GM19328 (cell line): Measurements from ENCODE around the gene HAUS6.
"Not testable (repeated sequence)": the region's sequence is repeated elsewhere in the genome, so short reads cannot be mapped to it uniquely, and the experiment has no call there.

Experiments used
- ATAC-seq: cut with Tn5 transposase; IDR thresholded peaks from one replicate; pipeline ENCODE4 v1.9.1; 2021; ENCODE audit warnings: mild to moderate bottlenecking, moderate library complexity; ENCODE audit not compliant: unreplicated experiment

The HAUS6 gene

DNA sequence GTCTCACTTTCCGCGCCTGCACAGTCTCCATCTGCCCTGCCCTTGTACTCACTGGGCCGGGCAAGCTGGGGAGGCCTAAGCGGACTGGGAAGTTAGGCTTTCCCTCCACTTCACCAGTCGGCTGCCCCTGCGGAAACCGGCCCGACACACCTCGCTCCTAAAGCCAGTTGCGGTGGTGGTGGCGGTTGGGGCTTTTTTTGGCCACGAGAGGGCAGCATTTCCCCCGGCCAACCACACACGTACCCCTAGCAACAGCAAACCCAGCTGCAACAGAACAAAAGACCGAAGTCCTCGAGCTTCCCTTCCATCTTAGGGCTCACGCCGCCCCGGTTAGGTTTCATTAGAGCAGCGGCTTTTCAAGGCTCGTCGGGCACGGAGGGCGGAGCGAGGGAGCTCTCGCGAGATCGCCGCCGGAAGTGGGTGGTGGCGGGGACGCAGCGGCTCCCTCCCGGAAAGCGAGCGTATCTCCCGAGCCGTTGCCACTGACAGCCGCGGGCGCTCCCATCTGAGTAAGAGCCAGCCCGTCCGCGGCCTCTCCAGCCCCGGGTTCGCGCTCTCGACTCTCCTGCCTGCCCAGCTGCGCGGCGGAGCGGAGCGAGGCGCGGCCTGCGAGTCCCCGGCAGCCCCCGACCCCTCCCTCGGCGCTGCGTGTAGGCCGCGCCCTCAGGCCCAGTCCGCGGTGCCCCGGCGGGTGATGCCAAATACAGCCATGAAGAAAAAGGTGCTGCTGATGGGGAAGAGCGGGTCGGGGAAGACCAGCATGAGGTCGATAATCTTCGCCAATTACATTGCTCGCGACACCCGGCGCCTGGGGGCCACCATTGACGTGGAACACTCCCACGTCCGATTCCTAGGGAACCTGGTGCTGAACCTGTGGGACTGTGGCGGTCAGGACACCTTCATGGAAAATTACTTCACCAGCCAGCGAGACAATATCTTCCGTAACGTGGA, 53.5 kb downstream of the HAUS6 start, which contains the start of gene RRAGA:
TSS of gene RRAGA (plus strand) at position 462 of the 951 bp plus-strand sequence. CDS start at position 695, 233 bp downstream.
- peak; percentile 81 for ATAC-seq

DNA sequence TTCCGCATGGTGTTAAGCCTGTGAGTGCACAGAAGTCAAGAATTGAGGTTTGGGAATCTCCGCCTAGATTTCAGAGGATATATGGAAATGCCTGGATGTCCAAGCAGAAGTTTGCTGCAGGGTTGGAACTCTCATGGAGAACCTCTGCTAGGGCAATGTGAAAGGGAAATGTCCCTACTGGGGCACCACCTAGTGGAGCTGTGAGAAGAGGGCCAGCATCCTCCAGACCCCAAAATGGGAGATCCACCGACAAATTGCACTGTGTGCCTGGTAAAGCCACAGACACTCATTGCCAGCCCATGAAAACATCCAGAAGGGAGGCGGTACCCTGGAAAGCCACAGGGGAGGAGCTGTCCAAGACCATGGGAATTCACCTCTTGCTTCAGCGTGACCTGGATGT, 66.1 kb downstream of the HAUS6 start:
- no peak for ATAC-seq

DNA sequence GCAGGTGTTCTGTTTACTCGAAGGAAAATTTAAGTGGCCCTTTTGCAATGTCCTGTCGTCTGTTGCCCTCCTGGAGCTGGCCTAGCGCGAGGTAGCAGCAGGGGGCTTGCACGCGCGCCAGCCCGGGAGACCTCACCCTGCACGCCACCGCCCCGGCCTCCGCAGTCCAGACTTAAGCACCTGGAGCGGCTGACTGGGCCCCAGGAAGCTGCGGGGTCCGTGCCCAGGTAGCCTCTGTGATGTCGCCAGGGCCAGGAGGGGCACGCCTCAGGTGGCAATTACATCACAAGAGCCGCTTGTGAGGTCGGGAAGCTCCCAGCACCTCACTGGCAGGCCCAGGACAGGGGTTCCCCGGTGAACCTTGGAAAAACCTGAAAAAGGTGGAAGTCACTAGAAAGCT, 69.7 kb downstream of the HAUS6 start, which contains the start of gene SAXO1:
TSS of gene SAXO1 (minus strand) at position 195 of the 400 bp plus-strand sequence. CDS start 301 bp downstream, outside the sequence.
- no peak for ATAC-seq

DNA sequence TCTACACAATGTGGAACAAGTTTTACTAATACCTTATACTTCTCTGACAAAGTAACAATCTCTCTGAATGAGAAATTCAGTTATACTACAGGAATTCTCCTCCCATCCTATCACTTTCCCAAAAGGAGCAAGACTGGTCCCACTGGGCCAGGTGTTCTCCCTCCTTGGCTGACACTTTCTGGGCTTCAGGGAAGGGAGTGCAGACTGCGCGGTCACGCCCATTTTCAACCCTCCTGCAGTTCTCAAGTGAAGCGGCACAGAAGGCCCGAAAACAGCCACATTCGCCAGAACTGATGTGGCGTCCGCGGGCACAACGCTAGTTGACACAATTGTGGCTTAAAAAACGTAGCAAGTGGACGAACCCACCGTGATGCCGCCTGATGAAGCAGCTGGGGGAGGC, 70.3 kb downstream of the HAUS6 start:
- no peak for ATAC-seq

DNA sequence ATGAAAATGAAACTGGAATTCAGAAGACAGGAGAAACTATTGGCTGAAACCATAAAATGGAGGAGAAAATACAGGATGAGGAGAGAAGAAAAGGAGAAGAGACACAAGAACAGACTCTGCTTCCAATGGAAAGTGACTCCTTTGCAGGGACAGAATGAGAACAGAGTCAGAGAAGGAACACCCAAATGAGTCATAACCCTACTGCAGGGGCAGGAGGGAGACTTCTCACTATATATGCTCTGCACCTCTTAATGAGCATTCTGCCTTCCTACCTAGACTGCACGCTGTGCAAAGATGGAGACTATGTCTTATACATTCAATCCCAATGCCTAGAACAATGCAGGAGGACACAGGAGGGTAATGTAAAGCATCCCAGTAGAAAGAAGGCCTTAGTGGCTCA, 71.8 kb downstream of the HAUS6 start:
- no peak for ATAC-seq

DNA sequence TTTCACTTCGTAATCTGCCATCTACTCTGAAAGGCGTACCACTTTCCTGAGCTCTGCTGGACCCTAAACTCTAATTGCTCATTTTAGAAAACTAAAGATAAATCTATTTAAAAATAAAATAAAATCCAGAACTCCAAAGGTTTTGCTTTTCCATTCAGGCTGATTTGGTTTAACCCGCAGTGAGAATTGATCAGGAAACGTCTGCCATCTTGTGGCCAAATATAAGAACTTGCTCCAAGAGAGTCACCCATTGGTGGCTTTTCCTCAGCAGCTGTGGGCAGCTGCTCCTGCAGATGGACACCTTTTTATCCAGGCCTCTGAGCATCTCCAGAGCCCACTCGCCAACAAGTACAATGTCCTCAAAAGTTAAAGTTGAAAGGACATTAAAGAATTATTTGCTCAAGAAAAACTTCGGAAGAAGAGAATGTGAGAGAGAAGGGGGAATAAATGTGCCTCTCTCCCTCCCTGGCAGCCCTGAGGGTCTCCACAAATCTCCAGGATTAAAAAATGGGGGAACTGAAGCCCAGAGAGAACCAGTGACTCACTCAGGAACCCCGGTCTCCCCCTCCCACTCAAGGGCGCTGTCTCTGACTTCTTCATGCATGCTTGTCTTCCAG, 73.8 kb downstream of the HAUS6 start:
- no peak for ATAC-seq

DNA sequence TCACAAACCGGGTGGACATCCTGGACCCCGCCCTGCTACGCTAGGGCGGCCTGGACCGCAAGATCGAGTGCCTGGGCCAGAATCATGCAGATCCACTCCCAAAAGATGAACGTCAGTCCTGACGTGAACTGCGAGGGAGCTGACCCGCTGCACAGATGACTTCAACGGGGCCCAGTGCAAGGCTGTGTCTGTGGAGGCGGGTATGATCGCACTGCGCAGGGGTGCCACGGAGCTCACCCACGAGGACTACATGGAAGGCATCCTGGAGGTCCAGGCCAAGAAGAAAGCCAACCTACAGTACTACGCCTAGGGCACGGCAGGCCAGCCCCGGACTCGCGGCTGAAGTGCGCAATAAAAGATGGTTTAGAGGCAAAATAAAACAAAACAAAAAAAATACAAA, 74.9 kb downstream of the HAUS6 start:
- no peak for ATAC-seq

DNA sequence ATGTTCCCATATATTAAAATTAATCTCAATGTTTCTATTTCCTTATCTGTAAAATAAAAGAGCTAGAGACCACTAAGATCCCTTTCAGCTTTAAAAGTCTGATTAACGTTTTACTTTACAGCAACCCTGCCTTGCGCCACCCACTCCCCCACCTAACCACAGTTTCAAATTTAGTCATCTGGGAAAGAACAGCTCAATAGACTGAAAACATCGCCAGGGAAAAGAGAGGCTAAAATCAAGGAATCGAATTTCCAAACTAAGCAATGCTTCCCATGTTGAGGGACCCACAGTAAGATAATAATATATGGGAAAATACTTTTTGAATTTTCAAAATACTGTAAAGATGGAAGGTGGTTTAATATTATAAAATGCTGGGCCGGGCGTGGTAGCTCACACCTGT, 76.3 kb downstream of the HAUS6 start:
- ATAC-seq, result no peak

DNA sequence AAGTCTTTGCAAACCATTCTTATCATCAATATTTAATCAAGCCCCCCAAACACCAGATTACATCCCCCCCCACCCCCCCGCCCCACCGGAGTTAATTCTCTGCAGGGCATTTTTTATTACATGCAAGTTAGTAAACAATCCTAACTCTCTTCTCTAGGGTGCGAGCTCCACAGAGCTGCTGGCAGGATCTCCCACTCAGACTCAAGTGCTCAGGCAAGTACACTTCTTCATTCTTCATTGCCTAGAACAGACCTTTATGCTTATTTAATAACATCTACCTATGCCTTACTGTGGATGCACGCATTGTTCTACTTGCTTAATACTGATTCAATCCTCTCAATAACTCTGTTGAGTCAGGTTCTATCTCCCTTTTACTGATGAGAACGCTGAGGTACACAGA, 79.6 kb downstream of the HAUS6 start:
- ATAC-seq, result no peak

DNA sequence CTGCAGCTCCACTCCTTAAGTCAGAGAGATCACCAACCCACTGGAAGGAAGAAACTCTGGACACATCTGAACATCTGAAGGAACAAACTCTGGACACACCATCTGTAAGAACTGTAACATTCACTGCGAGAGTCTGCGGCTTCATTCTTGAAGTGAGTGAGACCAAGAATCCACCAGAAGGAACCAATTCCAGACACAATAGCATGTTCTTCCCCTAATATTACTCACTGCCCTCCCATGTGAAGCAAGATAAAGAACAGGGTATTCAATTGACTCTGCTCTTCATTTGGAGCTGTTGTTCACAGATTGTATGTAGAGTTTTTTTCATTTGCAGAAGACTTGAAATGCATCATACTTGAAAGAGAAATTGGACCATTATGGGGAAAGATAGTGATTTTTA, 80.5 kb downstream of the HAUS6 start:
- ATAC-seq, result no peak

DNA sequence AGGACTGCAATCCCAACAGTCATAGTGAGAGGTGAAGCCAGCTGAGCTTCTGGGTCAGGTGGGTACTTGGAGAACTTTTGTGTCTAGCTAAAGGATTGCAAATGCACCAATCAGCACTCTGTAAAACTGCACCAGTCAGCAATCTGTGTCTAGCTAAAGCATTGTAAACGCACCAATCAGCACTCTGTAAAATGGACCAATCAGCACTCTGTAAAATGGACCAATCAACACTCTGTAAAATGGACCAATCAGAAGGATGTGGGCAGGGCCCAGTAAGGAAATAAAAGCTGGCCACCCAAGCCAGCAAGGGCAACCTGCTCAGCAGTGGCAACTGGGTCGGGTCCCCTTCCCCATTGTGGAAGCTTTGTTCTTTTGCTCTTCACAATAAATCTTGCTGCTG, 81.1 kb downstream of the HAUS6 start:
- not testable (repeated sequence) for ATAC-seq

DNA sequence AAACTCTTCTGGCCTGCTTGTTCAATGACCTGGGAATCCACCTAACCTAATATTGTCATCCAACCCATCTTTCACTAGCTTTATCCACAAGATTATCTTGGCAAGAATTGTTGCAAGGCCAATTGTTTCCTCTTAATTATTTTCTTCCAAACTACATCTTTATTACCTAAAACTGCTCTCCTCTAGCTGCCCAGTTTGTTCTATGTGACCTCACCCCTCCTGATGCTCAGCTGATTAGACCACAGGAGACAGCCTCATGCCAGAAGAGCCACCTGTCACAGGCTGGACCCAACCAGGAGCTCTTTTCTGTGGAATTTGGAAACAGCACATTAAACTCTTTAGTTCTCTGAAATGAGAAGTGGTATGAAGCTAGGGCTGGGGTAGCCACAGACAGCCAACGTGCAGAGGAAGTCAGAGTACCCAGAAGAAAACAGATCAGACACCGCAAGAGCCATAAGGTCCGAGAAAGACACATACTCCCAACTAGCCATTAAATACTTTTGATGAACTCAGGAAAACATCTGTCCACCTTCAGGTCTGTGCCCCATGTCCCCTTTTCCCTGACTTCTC, 81.7 kb downstream of the HAUS6 start:
- ATAC-seq, result no peak

DNA sequence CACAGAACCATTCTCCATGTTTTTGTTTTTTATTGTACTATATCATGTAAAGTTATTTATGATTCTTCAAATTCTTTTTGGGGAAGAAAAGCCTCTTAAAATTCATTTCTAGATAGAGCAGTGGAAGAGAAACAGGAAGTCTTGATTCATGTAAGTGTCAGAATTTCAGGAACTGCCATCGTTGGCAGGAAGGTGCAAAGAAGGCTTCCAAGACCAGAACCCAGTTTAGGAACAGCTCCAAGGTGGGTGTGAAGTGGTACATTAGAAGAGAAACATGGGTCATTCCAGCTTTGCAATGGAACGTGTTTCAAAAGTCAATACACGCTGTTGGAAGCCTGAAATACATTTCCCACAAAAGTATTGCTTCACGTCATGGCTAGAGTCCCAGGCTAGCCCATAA, 84.5 kb downstream of the HAUS6 start:
- ATAC-seq, result no peak

DNA sequence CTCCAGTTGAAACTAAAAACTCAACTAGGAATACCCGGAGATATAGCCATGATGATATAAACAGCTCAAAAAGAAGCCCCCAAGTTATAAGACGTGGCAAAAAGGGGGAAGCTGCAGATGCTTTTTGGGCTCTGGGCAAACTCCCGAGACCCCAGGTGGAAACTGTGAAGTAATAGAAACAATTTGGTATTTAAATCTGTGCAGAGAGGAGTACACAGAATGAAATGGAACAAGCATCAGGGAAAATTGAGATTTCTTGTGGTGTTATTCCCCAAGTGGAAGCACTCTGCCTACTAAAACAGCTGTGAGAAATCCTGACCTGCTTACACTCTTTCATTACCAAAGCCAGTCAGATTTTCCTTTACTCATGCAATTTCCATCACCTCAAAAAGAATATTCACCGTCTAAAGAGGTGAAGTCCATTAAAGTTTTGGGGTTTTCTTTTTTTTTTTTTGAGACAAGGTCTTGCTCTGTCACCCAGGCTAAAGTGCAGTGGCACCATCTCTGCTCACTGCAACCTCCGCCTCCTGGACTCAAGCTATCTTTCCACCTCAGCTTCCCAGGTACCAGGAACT, 93.2 kb downstream of the HAUS6 start:
- no peak for ATAC-seq
